Type B pancreatic cell (in vitro differentiated cells): ENCODE results near the gene AOPEP. TPM values are rescaled to one million over a fixed set of nuclear protein-coding genes. Genes with fewer than 3 reads are reported as not detected.

ENCODE experiments used
- DNase-seq: peaks from one replicate; pipeline ENCODE4 v3.0.0; 2021; ENCODE audit warnings: mixed read lengths; ENCODE audit not compliant: unreplicated experiment; ENCODE audit errors: extremely low spot score
- H3K27ac Mint-ChIP-seq: 2 replicates; pipeline ENCODE4 v1.8.0; 2021; ENCODE audit warnings: mild to moderate bottlenecking, mixed read lengths
- H3K27me3 Mint-ChIP-seq: 2 replicates; pipeline ENCODE4 v1.8.0; 2021; ENCODE audit warnings: mixed read lengths
- H3K36me3 Mint-ChIP-seq: 2 replicates; pipeline ENCODE4 v1.8.0; 2021; ENCODE audit warnings: mixed read lengths
- H3K4me1 Mint-ChIP-seq: one replicate; pipeline ENCODE4 v1.8.0; 2021; ENCODE audit warnings: mixed read lengths; ENCODE audit not compliant: unreplicated experiment
- H3K4me3 Mint-ChIP-seq: 2 replicates; pipeline ENCODE4 v1.8.0; 2021; ENCODE audit warnings: mild to moderate bottlenecking, mixed read lengths
- H3K9me3 Mint-ChIP-seq: 2 replicates; pipeline ENCODE4 v1.8.0; 2021; ENCODE audit warnings: mixed read lengths
- total RNA-seq: library from RNA; stranded (reverse); gene quantifications from 2 replicates; pipeline ENCODE4 v1.2.1, GENCODE V29; 2021; ENCODE audit warnings: low replicate concordance
- TF ChIP-seq, protein P1 (sequence below): fragments of 200-600 bp; sonication (generic); conservative IDR thresholded peaks from 2 replicates; pipeline ENCODE4 v1.5.0; 2021; ENCODE audit warnings: antibody characterized with exemption, mild to moderate bottlenecking

AOPEP gene
- total RNA-seq, 1 donor from 2014 or later: 89.3 TPM

GRCh38 chr9:95092262-95093072 is 366.0 kb downstream of the AOPEP start:
- Mint-ChIP-seq H3K36me3 (peaks cover 29% of the 10 kb centered on the region), H3K9me3 (no peaks in the 10 kb centered on the region), H3K4me3 (peak overlapping the region; percentile 20), H3K27ac (peak overlapping the region; percentile 80), H3K4me1 (peaks cover 71% of the 10 kb centered on the region), H3K27me3 (no peaks in the 10 kb centered on the region)
- TF ChIP-seq, protein P1, sequence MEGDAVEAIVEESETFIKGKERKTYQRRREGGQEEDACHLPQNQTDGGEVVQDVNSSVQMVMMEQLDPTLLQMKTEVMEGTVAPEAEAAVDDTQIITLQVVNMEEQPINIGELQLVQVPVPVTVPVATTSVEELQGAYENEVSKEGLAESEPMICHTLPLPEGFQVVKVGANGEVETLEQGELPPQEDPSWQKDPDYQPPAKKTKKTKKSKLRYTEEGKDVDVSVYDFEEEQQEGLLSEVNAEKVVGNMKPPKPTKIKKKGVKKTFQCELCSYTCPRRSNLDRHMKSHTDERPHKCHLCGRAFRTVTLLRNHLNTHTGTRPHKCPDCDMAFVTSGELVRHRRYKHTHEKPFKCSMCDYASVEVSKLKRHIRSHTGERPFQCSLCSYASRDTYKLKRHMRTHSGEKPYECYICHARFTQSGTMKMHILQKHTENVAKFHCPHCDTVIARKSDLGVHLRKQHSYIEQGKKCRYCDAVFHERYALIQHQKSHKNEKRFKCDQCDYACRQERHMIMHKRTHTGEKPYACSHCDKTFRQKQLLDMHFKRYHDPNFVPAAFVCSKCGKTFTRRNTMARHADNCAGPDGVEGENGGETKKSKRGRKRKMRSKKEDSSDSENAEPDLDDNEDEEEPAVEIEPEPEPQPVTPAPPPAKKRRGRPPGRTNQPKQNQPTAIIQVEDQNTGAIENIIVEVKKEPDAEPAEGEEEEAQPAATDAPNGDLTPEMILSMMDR: no peak
- no peak for DNase-seq

DNA sequence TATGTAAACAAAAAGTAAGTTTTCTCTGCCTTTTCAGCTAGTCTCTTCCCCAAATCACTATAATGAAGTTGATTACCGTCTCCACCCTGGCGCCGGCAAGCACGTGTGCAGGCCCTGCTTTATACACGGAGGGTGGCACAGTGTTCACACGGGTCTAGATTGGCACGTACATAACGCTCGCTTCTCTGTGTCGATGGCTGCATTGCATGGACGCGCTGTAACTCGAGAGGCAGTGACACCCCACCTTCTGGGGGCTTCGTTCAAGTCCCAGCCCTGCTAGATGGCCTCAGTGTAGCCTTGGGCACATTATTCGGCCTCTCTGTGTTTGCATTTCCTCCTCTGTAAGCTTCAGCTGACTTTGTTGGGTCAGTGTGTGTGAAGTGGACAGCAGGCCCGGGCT is 367.1 kb downstream of the AOPEP start:
- Mint-ChIP-seq H3K27ac (peak overlapping the region; percentile 80), H3K4me1 (peaks cover 76% of the 10 kb centered on the region), H3K9me3 (no peaks in the 10 kb centered on the region), H3K4me3 (peak overlapping the region; percentile 21), H3K36me3 (peaks cover 29% of the 10 kb centered on the region), H3K27me3 (no peaks in the 10 kb centered on the region)
- no peak for DNase-seq
- TF ChIP-seq, protein P1: no peak

- TF ChIP-seq, protein P1: no peak
- no peaks in the 10 kb centered on the region for H3K9me3 Mint-ChIP-seq
- peak overlapping the region; percentile 80 for H3K27ac Mint-ChIP-seq
- H3K36me3 Mint-ChIP-seq: peaks cover 32% of the 10 kb centered on the region
- H3K4me3 Mint-ChIP-seq: no peak overlapping the region
- no peak for DNase-seq
- H3K27me3 Mint-ChIP-seq: no peaks in the 10 kb centered on the region
- H3K4me1 Mint-ChIP-seq: peaks cover 79% of the 10 kb centered on the region
These were observed 367.5 kb downstream of the AOPEP start for GRCh38 chr9:95094002-95094401.

- Mint-ChIP-seq H3K4me3 (peak overlapping the region; percentile 34), H3K4me1 (peaks cover 70% of the 10 kb centered on the region), H3K9me3 (no peaks in the 10 kb centered on the region), H3K27ac (peak overlapping the region; percentile 56), H3K27me3 (no peaks in the 10 kb centered on the region), H3K36me3 (peaks cover 32% of the 10 kb centered on the region)
- no peak for DNase-seq
- TF ChIP-seq, protein P1: no peak
These were observed 369.3 kb downstream of the AOPEP start for GRCh38 chr9:95095641-95096355.

DNA sequence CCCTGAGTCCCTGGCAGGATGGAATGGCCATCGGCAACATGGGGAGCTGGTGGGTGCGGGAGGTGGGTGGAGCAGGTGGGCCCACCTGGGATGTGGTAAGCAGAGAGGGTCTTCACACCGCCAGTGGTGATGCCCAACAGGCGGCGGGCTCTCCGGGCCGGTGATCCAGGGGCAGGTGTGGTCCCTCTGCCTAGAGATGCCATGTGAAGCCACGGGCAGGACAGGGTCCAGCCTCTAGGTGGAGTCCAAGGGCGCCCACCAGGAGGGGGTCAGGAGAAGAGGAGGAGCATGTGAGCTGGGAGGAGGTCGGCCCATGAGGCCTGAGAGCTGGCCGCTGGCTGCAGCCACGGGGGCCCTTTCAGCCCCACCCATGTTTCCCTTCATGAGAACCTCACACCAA is 369.9 kb downstream of the AOPEP start:
- no peak for DNase-seq
- TF ChIP-seq, protein P1: peak; percentile 21
- Mint-ChIP-seq H3K36me3 (peaks cover 32% of the 10 kb centered on the region), H3K27ac (peak overlapping the region; percentile 33), H3K4me3 (no peak overlapping the region), H3K27me3 (no peaks in the 10 kb centered on the region), H3K9me3 (no peaks in the 10 kb centered on the region), H3K4me1 (peaks cover 66% of the 10 kb centered on the region)
